ENCODE results near the gene OSBPL10. TPM values are rescaled to one million over a fixed set of nuclear protein-coding genes. Genes with fewer than 3 reads are reported as not detected.

The OSBPL10 gene
- total RNA-seq, 4 donors from 2014 or later, result 18.6 to 33.6 (median 28.8) TPM

GRCh38 chr3:31892916-31893573 lies 88.0 kb downstream of the OSBPL10 start:
- H3K27ac ChIP-seq, result no peak overlapping the region
- H3K36me3 ChIP-seq, result no peaks in the 10 kb centered on the region
- TF ChIP-seq CTCF (IDR thresholded peaks at IDR 0.05), result no peak
- TF ChIP-seq POLR2A (IDR thresholded peaks at IDR 0.05), result no peak
- no peaks in the 10 kb centered on the region for H3K4me1 ChIP-seq
- H3K4me3 ChIP-seq (replicated peaks in 1 of 3), result no peak overlapping the region
- H3K27me3 ChIP-seq, result no peaks in the 10 kb centered on the region
- intact Hi-C loops (cut with DNase I), result no loop called here
- DNase-seq, result no peak
- H3K9me3 ChIP-seq, result no peaks in the 10 kb centered on the region
- WGBS, 2 donors, result 94% methylated on average over 4 of the region's 4 CpGs

- H3K4me3 ChIP-seq (replicated peaks in 1 of 3), result no peak overlapping the region
- intact Hi-C loops (cut with DNase I), result no loop called here
- no peak for DNase-seq
- no peaks in the 10 kb centered on the region for H3K4me1 ChIP-seq
- no peaks in the 10 kb centered on the region for H3K9me3 ChIP-seq
- TF ChIP-seq CTCF (IDR thresholded peaks at IDR 0.05), result no peak
- TF ChIP-seq POLR2A (IDR thresholded peaks at IDR 0.05), result no peak
- 98 to 99% methylated on average over 5 of the region's 5 CpGs for WGBS, 2 donors
- H3K36me3 ChIP-seq, result no peaks in the 10 kb centered on the region
- no peaks in the 10 kb centered on the region for H3K27me3 ChIP-seq
- no peak overlapping the region for H3K27ac ChIP-seq
Measured at GRCh38 chr3:31892500-31892899, 88.6 kb downstream of the OSBPL10 start.

GRCh38 chr3:31891876-31892455 lies 89.1 kb downstream of the OSBPL10 start:
- whole genome bisulfite sequencing, 2 donors, result 91 to 94% methylated on average over 11 of the region's 11 CpGs
- TF ChIP-seq POLR2A (IDR thresholded peaks at IDR 0.05) (no peak), CTCF (IDR thresholded peaks at IDR 0.05) (no peak)
- no peak overlapping the region for H3K4me3 ChIP-seq (replicated peaks in 1 of 3)
- no peaks in the 10 kb centered on the region for H3K27me3 ChIP-seq
- no peak overlapping the region for H3K27ac ChIP-seq
- no peak for DNase-seq
- no peaks in the 10 kb centered on the region for H3K4me1 ChIP-seq
- H3K36me3 ChIP-seq, result no peaks in the 10 kb centered on the region
- H3K9me3 ChIP-seq, result no peaks in the 10 kb centered on the region
- intact Hi-C loops (cut with DNase I), result no loop called here

- Histone ChIP-seq H3K27me3 (no peaks in the 10 kb centered on the region), H3K36me3 (no peaks in the 10 kb centered on the region), H3K4me1 (no peaks in the 10 kb centered on the region), H3K9me3 (no peaks in the 10 kb centered on the region), H3K27ac (no peak overlapping the region), H3K4me3 (replicated peaks in 1 of 3) (no peak overlapping the region)
- TF ChIP-seq CTCF (IDR thresholded peaks at IDR 0.05) (no peak), POLR2A (IDR thresholded peaks at IDR 0.05) (no peak)
- 94 to 98% methylated on average over 8 of the region's 8 CpGs for WGBS, 2 donors
- no peak for DNase-seq
- intact Hi-C loops (cut with DNase I), result no loop called here
Measured at GRCh38 chr3:31890742-31891469, 90.2 kb downstream of the OSBPL10 start.

- H3K9me3 ChIP-seq, result no peaks in the 10 kb centered on the region
- DNase-seq, result no peak
- H3K36me3 ChIP-seq, result no peaks in the 10 kb centered on the region
- no peaks in the 10 kb centered on the region for H3K27me3 ChIP-seq
- no peak overlapping the region for H3K27ac ChIP-seq
- no peak overlapping the region for H3K4me3 ChIP-seq (replicated peaks in 1 of 3)
- H3K4me1 ChIP-seq, result no peaks in the 10 kb centered on the region
- WGBS, 2 donors, result 43 to 52% methylated on average over 2 of the region's 2 CpGs
- no peak for TF ChIP-seq CTCF (IDR thresholded peaks at IDR 0.05)
- TF ChIP-seq POLR2A (IDR thresholded peaks at IDR 0.05), result no peak
- intact Hi-C loops (cut with DNase I), result no loop called here
Measured at GRCh38 chr3:31890007-31890406, 91.1 kb downstream of the OSBPL10 start.
